GM23338 (cell line): Measurements from ENCODE around the gene ZGRF1. TPM values are rescaled to one million over a fixed set of nuclear protein-coding genes. Genes with fewer than 3 reads are reported as not detected.

Experiments used
- ATAC-seq: fragments of 200-7000 bp; cut with Tn5 transposase; 3 replicates; pipeline ENCODE4 v1.9.1; 2020
- DNase-seq: peaks from one replicate; pipeline ENCODE4 v3.0.0-alpha.2; 2015; ENCODE audit warnings: low spot score
- H2AFZ ChIP-seq: fragments of 200-600 bp; sonication (generic); 2 replicates; pipeline ENCODE4 v1.8.0; 2016; ENCODE audit warnings: antibody characterized with exemption, mild to moderate bottlenecking, moderate library complexity
- H3F3A ChIP-seq: fragments of 200-600 bp; sonication (generic); replicated peaks from 2 replicates; pipeline ENCODE4 v1.8.0; 2017; ENCODE audit warnings: antibody characterized with exemption, mixed run types, low read depth
- H3K27ac ChIP-seq: fragments of 200-600 bp; sonication (generic); 2 replicates; pipeline ENCODE4 v1.6.1; 2016; ENCODE audit warnings: low read depth
- H3K27me3 ChIP-seq: fragments of 200-600 bp; sonication (generic); 2 replicates; pipeline ENCODE4 v1.8.0; 2016; ENCODE audit warnings: mild to moderate bottlenecking, mixed run types, moderate library complexity; ENCODE audit not compliant: insufficient read depth
- H3K36me3 ChIP-seq: fragments of 200-600 bp; sonication (generic); 2 replicates; pipeline ENCODE4 v1.8.0; 2016; ENCODE audit warnings: mild to moderate bottlenecking; ENCODE audit not compliant: insufficient read depth
- H3K4me1 ChIP-seq: fragments of 200-600 bp; sonication (generic); 2 replicates; pipeline ENCODE4 v1.8.0; 2016; ENCODE audit warnings: mild to moderate bottlenecking, moderate library complexity; ENCODE audit not compliant: insufficient read depth
- H3K4me2 ChIP-seq: fragments of 200-600 bp; sonication (generic); 2 replicates; pipeline ENCODE4 v1.7.1; 2017; ENCODE audit warnings: mixed run types
- H3K4me3 ChIP-seq: fragments of 200-600 bp; sonication (generic); 2 replicates; pipeline ENCODE4 v1.6.1; 2016; ENCODE audit warnings: mixed run types
- H3K79me2 ChIP-seq: fragments of 200-600 bp; sonication (generic); replicated peaks from 2 replicates; pipeline ENCODE4 v1.8.0; 2017; ENCODE audit warnings: mild to moderate bottlenecking; ENCODE audit not compliant: insufficient read depth
- H3K9me2 ChIP-seq: fragments of 200-600 bp; sonication (generic); 2 replicates; pipeline ENCODE4 v1.8.0; 2017; ENCODE audit not compliant: insufficient read depth
- H4K20me1 ChIP-seq: fragments of 200-600 bp; sonication (generic); replicated peaks from 2 replicates; pipeline ENCODE4 v1.8.0; 2017; ENCODE audit warnings: mild to moderate bottlenecking; ENCODE audit not compliant: insufficient read depth
- H3K27ac Mint-ChIP-seq: 2 replicates; pipeline ENCODE4 v1.8.0; 2020; ENCODE audit warnings: inconsistent platforms, mild to moderate bottlenecking, moderate library complexity, mixed read lengths
- H3K27me3 Mint-ChIP-seq: 3 replicates; pipeline ENCODE4 v1.8.0; 2022; ENCODE audit warnings: low read depth, mild to moderate bottlenecking, moderate library complexity, mixed read lengths, inconsistent platforms; ENCODE audit not compliant: insufficient read depth, poor library complexity
- H3K36me3 Mint-ChIP-seq: 3 replicates; pipeline ENCODE4 v1.8.0; 2021; ENCODE audit warnings: low read depth, mild to moderate bottlenecking, inconsistent platforms, moderate library complexity, mixed read lengths
- H3K4me1 Mint-ChIP-seq: 3 replicates; pipeline ENCODE4 v1.8.0; 2020; ENCODE audit warnings: mild to moderate bottlenecking, inconsistent platforms, mixed read lengths
- H3K4me3 Mint-ChIP-seq: 3 replicates; pipeline ENCODE4 v1.8.0; 2021; ENCODE audit warnings: moderate library complexity, mild to moderate bottlenecking, inconsistent platforms, mixed read lengths
- H3K9me3 Mint-ChIP-seq: 3 replicates; pipeline ENCODE4 v1.8.0; 2020; ENCODE audit warnings: moderate library complexity, mild to moderate bottlenecking, inconsistent platforms, mixed read lengths
- ETS1 ChIP-seq: IDR thresholded peaks from 2 replicates; pipeline ENCODE4 v1.6.1; 2016; ENCODE audit warnings: antibody characterized with exemption
- POLR2AphosphoS5 ChIP-seq: IDR thresholded peaks from 2 replicates; pipeline ENCODE4 v1.6.1; 2016; ENCODE audit warnings: antibody characterized with exemption, low read depth
- ZNF462 ChIP-seq: fragments of 250-450 bp; sonication (Bioruptor Pico); IDR thresholded peaks from 2 replicates; pipeline ENCODE4 v1.5.0; 2020; ENCODE audit warnings: mild to moderate bottlenecking, moderate library complexity
- polyA plus RNA-seq: library from polyadenylated mRNA; unstranded; fragments of >200 nt; fragmentation: Nextera tagmentation; extraction: Ambion mirVana; gene quantifications from 2 replicates; pipeline ENCODE4 v1.2.1, GENCODE V29; 2016
- total RNA-seq: library from RNA; depleted of rRNA; stranded (reverse); fragments of >200 nt; shearing (Covaris generic); gene quantifications from 2 replicates; pipeline ENCODE4 v1.2.3, GENCODE V29; 2014

The ZGRF1 gene
- total and polyA plus RNA-seq, 2 experiments from 2014 or later = 41.7 to 62.6 TPM

- H3K36me3 Mint-ChIP-seq = peaks cover 21% of the 10 kb centered on the region
These were observed 69.2 kb downstream of the ZGRF1 start for GRCh38 chr4:112567536-112567935.

More at GRCh38 chr4:112567536-112567935, 69.2 kb downstream of the ZGRF1 start:
- H3K4me2 ChIP-seq = no peak overlapping the region
- no peaks in the 10 kb centered on the region for H3K4me1 Mint-ChIP-seq
- TF ChIP-seq POLR2AphosphoS5 (no peak), ETS1 (no peak), ZNF462 (CRISPR knock-in tag) (no peak)
- H3K27me3 ChIP-seq = no peaks in the 10 kb centered on the region
- no peaks in the 10 kb centered on the region for H3K36me3 ChIP-seq
- H3K27ac Mint-ChIP-seq = no peak overlapping the region
- peaks cover 1% of the 10 kb centered on the region for H3K27me3 Mint-ChIP-seq
- no peaks in the 10 kb centered on the region; the same call in 1 of the 2 replicates for H4K20me1 ChIP-seq
- no peaks in the 10 kb centered on the region for H3K9me2 ChIP-seq
- H3K27ac ChIP-seq = no peak overlapping the region
- ATAC-seq (no peak), DNase-seq (no peak)
- no peaks in the 10 kb centered on the region for H3K9me3 Mint-ChIP-seq
- no peaks in the 10 kb centered on the region for H3K79me2 ChIP-seq
- no peak overlapping the region for H2AFZ ChIP-seq
- no peaks in the 10 kb centered on the region for H3K4me1 ChIP-seq
- H3F3A ChIP-seq = no peaks in the 10 kb centered on the region
- H3K4me3 Mint-ChIP-seq = no peak overlapping the region
- no peak overlapping the region for H3K4me3 ChIP-seq
